SK-N-MC (cell line): ENCODE data around the gene HDAC4.

Experiments
- DNase-seq: peaks from one replicate; pipeline ENCODE4 v3.0.0-alpha.2; 2011; ENCODE audit warnings: low read depth, low spot score
- H3K27ac ChIP-seq: fragments of 200-600 bp; sonication (generic); 2 replicates; pipeline ENCODE4 v1.5.1; 2016; ENCODE audit warnings: mixed run types
- H3K36me3 ChIP-seq: fragments of 200-600 bp; sonication (generic); 2 replicates; pipeline ENCODE4 v1.6.1; 2017; ENCODE audit warnings: antibody characterized with exemption, low read length, mixed read lengths; ENCODE audit not compliant: insufficient read depth
- H3K4me3 ChIP-seq: fragments of 200-600 bp; sonication (generic); 2 replicates; pipeline ENCODE4 v1.5.1; 2016
- H3K9ac ChIP-seq: fragments of 200-600 bp; sonication (generic); 2 replicates; pipeline ENCODE4 v1.8.0; 2017; ENCODE audit warnings: mixed run types, mixed read lengths; ENCODE audit not compliant: insufficient read length
- H3K9me3 ChIP-seq: fragments of 200-600 bp; sonication (generic); 2 replicates; pipeline ENCODE4 v1.6.1; 2017; ENCODE audit warnings: low read depth, mild to moderate bottlenecking, antibody characterized with exemption, low read length, moderate library complexity, mixed read lengths
- EZH2 ChIP-seq: fragments of 200-600 bp; sonication (generic); IDR thresholded peaks from one replicate; pipeline ENCODE4 v1.6.1; 2017; ENCODE audit warnings: antibody characterized with exemption
- FOXP2 ChIP-seq: optimal IDR thresholded peaks from 2 replicates; pipeline ENCODE3; 2011; ENCODE audit warnings: mild to moderate bottlenecking, moderate library complexity; ENCODE audit not compliant: insufficient read depth; ENCODE audit errors: extremely low read length, control extremely low read depth
- POLR2AphosphoS5 ChIP-seq: IDR thresholded peaks from 2 replicates; pipeline ENCODE4 v1.6.1; 2012; ENCODE audit warnings: mild to moderate bottlenecking, low read depth, low read length, borderline replicate concordance

The HDAC4 gene

DNA sequence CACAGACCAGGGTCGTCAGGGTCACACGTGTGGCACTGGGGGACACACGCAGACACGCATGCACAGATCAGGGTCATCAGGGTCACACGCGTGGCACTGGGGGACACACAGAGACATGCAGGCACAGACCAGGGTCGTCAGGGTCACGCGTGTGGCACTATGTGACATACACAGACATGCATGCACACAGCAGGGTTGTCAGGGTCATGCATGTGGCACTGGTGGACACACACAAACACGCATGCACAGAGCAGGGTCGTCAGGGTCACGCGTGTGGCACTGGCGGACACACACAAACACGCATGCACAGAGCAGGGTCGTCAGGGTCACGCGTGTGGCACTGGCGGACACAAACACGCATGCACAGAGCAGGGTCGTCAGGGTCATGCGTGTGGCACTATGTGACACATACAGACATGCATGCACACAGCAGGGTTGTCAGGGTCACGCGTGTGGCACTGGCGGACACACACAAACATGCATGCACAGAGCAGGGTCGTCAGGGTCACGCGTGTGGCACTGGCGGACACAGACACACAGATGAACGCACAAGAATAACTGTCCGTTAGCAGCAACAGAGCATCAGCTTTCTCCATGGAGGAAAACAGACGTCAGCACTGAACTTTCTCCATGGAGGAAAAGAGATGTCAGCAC, 34.9 kb downstream of the HDAC4 start:
- no peaks in the 10 kb centered on the region for H3K36me3 ChIP-seq
- H3K27ac ChIP-seq, result no peak overlapping the region
- H3K9me3 ChIP-seq, result no peaks in the 10 kb centered on the region
- no peak overlapping the region for H3K9ac ChIP-seq
- TF ChIP-seq EZH2 (no peak), FOXP2 (no peak), POLR2AphosphoS5 (no peak)
- no peak overlapping the region for H3K4me3 ChIP-seq
- no peak for DNase-seq

- H3K27ac ChIP-seq, result no peak overlapping the region
- no peaks in the 10 kb centered on the region for H3K36me3 ChIP-seq
- H3K9ac ChIP-seq, result no peak overlapping the region
- TF ChIP-seq EZH2 (no peak), FOXP2 (no peak), POLR2AphosphoS5 (no peak)
- no peak overlapping the region for H3K4me3 ChIP-seq
- no peaks in the 10 kb centered on the region for H3K9me3 ChIP-seq
- DNase-seq, result no peak
Measured at GRCh38 chr2:239365071-239365781, 35.6 kb downstream of the HDAC4 start.

DNA sequence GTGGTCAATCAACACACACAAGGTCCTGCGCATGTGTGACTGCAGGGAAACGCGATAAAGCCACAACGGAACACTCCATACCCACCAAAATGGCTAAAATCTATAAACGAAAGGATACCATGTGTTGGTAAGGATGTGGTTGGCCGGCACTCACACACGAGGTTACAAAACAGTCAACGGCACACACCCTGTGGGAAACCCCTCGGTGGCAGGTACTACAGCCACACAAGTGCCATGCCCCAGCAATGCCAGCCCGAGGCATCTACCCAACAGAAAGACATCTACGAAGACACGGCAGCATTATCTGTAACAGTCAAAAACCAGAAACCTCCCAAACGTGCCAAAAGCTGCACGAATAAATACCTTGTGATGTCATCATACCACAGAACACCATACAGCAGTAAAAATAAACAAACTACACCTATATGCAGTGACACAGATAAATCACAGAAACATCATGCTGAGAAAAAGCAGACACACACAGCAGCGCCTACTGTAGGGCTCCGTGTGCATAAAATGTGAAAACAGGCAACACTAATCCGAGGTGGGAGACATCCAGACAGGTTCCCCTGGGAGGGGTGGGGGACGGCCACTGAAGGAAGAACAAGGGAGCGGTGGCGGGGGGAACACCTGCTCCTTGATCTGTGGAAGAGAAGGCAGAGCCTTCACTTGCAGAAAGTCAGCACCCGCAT, 36.7 kb downstream of the HDAC4 start:
- no peaks in the 10 kb centered on the region for H3K9me3 ChIP-seq
- no peak overlapping the region for H3K4me3 ChIP-seq
- no peak for DNase-seq
- H3K9ac ChIP-seq, result no peak overlapping the region
- TF ChIP-seq EZH2 (no peak), FOXP2 (no peak), POLR2AphosphoS5 (no peak)
- no peaks in the 10 kb centered on the region for H3K36me3 ChIP-seq
- H3K27ac ChIP-seq, result no peak overlapping the region

DNA sequence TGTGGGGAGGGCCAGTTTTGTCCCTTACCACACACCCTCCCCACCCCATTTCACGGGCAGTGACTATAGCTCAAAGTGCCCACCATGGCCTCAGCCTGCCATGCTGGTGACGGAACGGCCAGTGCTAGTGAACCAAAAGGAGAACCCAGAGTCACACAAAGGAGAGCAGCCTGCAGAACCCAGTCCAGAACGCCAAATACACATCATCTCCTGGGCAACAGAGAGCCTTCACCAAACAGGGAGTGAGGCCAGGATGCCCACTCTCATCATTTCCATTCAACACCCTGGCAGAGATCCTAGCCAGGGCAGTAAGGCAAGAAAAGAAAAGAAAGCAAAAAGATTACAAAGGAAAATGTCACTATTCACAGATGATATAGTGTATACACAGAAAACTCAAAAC, 38.3 kb downstream of the HDAC4 start:
- Histone ChIP-seq H3K9ac (no peak overlapping the region), H3K4me3 (no peak overlapping the region), H3K27ac (no peak overlapping the region), H3K9me3 (no peaks in the 10 kb centered on the region), H3K36me3 (no peaks in the 10 kb centered on the region)
- TF ChIP-seq FOXP2 (no peak), POLR2AphosphoS5 (no peak), EZH2 (no peak)
- DNase-seq, result no peak

- no peak for DNase-seq
- TF ChIP-seq EZH2 (no peak), POLR2AphosphoS5 (no peak), FOXP2 (no peak)
- H3K4me3 ChIP-seq, result no peak overlapping the region
- H3K9ac ChIP-seq, result no peak overlapping the region
- no peak overlapping the region for H3K27ac ChIP-seq
- no peaks in the 10 kb centered on the region for H3K36me3 ChIP-seq
- H3K9me3 ChIP-seq, result no peaks in the 10 kb centered on the region
Measured at GRCh38 chr2:239361311-239361642, 39.5 kb downstream of the HDAC4 start.

GRCh38 chr2:239360421-239361310, 40.2 kb downstream of the HDAC4 start:
- Histone ChIP-seq H3K27ac (no peak overlapping the region), H3K36me3 (no peaks in the 10 kb centered on the region), H3K4me3 (no peak overlapping the region), H3K9me3 (no peaks in the 10 kb centered on the region), H3K9ac (no peak overlapping the region)
- no peak for TF ChIP-seq FOXP2
- DNase-seq, result no peak

DNA sequence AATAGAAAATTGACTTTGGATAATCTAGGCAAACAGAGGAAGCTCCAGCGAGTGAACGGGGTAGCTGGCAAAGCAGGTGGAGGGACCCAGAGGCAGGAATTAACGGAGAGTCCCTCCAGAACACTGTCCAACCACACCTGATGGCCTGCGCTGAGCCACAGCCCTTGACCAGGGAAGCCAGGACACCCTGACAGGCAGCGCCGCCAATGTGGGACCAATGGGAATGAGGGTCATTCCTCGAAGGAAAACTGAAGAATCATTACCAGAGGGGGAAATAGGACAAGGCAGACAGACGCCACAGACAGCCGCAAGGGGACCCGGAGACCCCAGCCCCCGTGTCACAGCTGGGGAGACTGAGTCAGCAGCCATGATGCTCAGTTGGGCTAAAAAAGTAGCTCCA, 40.8 kb downstream of the HDAC4 start:
- TF ChIP-seq FOXP2, result no peak
- Histone ChIP-seq H3K9ac (no peak overlapping the region), H3K9me3 (peaks cover 5% of the 10 kb centered on the region), H3K4me3 (no peak overlapping the region), H3K36me3 (peaks cover 3% of the 10 kb centered on the region), H3K27ac (no peak overlapping the region)
- no peak for DNase-seq
